ENCODE results near the gene NIF3L1.

Gene NIF3L1, protein sequence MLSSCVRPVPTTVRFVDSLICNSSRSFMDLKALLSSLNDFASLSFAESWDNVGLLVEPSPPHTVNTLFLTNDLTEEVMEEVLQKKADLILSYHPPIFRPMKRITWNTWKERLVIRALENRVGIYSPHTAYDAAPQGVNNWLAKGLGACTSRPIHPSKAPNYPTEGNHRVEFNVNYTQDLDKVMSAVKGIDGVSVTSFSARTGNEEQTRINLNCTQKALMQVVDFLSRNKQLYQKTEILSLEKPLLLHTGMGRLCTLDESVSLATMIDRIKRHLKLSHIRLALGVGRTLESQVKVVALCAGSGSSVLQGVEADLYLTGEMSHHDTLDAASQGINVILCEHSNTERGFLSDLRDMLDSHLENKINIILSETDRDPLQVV

DNA sequence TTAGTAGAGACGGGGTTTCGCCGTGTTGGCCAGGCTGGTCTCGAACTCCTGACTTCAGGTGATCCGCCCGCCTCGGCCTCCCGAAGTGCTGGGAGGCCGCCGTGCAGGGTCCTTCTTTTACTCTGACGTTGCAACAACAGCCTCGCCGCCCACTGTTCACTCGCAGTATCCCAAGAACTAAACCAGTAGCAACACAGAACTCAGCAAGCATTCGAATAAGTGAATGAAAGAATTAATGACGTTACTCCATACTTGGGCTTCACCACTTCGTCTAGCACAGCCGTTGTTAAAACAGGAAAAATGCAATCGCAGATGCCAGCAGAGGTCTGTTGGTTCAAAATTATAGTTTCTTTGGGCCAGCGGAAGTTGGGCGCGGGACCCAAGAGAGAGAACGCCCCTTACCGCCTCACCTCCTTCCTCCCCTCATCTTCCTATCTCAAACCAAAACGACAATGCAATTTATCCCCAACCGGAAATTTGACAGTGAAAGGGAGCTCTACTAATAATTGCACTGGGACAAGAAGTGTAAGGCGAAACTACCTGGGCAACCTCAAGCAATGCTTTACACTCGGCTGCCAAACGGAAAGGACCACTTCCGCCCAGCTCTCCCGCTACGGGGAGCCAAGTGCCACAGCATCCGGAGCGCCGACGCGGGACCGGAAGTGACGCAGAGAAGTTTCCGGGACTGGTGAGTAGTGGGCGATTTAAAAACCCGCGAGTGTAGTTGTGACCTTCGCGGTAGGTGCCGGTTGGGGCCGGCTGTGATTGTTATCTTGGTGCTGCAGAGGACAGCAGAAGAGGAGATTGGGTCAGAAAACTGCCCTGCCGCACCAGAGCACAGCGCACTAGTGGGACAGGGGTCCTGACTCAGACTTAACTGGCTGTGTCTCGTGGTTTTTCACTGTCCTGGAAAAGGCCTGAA is at the start of gene NIF3L1, which contains the start of gene PPIL3:
TSS of gene NIF3L1 (plus strand) at position 668 of the 922 bp plus-strand sequence. CDS start 2,573 bp downstream, outside the sequence.
TSS of gene PPIL3 (minus strand) at position 374 of the 922 bp plus-strand sequence. CDS start 1,462 bp downstream, outside the sequence.
- Histone ChIP-seq H3K36me3 (ENCODE audit: control insufficient read depth in 2 of 2, insufficient read depth in 2 of 2, low read length in 2 of 2) (peaks cover 2 to 8% of the 10 kb centered on the region in 2 donors), H3K9me3 (ENCODE audit: control insufficient read depth in 2 of 2, low read length in 2 of 2) (no peaks in the 10 kb centered on the region), H3K27me3 (ENCODE audit: control insufficient read depth in 1 of 2, insufficient read depth in 2 of 2, low read length in 2 of 2) (no peaks in the 10 kb centered on the region)

DNA sequence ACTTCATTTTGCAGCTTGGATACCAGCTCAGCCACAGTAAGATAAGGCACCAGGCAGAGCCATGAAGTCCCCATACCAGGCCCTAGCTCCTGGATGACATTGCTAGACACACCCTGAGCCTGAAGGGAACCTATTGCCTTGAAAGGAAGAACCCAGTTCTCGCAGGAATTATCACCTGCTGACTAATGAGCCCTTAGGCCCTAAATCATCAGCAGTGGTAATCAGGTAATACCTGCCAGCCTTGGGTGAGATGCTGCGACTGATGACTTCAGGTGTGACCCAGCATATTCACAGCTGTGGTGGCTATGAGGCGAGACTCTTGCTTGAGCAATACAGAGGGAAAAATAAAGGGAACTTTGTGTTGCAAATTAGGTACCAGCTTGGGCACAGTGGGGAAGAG is 49.7 kb upstream of the NIF3L1 start:
- no peaks in the 10 kb centered on the region for H3K4me1 ChIP-seq (ENCODE audit: control insufficient read depth, insufficient read depth, low read length)
- no peak overlapping the region for H3K9ac ChIP-seq (ENCODE audit: low read length in 2 of 2)
- no peak overlapping the region for H3K4me3 ChIP-seq (ENCODE audit: low read length in 2 of 2)
- no peaks in the 10 kb centered on the region for H3K36me3 ChIP-seq (ENCODE audit: control insufficient read depth in 2 of 2, insufficient read depth in 2 of 2, low read length in 2 of 2)
- no peak overlapping the region for H3K27ac ChIP-seq (ENCODE audit: low read length)
- H3K27me3 ChIP-seq (ENCODE audit: control insufficient read depth in 1 of 2, insufficient read depth in 2 of 2, low read length in 2 of 2) = no peaks in the 10 kb centered on the region
- no peaks in the 10 kb centered on the region for H3K9me3 ChIP-seq (ENCODE audit: control insufficient read depth in 2 of 2, low read length in 2 of 2)

More for the DNA sequence above, at the start of gene NIF3L1, which contains the start of gene PPIL3:
- Histone ChIP-seq H3K9ac (ENCODE audit: low read length in 2 of 2) (peak within 1 kb of the TSS; percentile 85 to 96), H3K27ac (ENCODE audit: low read length) (peak within 1 kb of the TSS; percentile 93), H3K4me3 (ENCODE audit: low read length in 2 of 2) (peak within 1 kb of the TSS; percentile 76 to 99), H3K4me1 (ENCODE audit: control insufficient read depth, insufficient read depth, low read length) (peaks cover 18% of the 10 kb centered on the region)

DNA sequence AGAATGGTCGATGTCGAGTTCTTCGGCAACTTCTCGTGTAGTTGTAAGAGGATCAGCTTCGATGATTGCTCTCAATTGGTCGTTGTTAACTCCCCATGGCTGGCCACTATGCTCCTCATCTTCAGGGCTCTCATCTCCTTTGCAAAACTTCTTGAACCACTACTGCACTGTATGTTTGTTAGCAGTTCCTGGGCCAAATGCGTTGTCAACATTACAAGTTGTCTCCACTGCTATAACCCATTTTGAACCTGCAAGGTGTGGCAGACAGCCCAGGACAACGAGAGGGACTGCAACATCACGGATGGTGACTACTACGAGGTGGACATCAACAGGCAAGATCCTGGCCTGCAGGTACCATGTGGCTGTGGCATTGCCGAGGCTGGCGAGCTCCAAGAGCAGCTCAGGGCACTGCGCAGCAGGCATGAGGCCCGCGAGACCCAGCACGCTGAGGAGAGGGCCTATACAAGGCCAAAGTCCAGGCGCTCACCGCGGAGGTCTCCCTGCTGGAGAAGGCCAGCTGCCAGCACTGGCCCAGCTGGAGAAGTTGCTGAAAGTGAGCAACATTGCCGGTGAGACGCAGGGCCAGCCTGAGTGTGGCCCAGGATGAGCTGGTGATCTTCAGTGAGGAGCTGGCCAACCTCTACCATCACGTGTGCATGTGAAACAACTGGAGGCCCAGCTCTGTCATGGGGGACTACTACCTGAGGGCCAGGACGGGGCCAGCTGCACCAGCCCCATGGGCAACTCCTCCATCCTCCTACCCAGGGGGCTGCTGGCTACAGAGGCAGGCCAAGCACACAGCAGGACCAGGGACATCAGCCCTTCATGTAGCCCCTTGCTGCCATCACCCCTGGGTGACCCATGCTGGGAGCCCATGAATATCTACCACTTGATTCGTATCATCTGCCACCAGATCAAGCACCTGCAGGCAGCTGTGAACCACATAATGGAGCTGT is 44.9 kb upstream of the NIF3L1 start:
- Histone ChIP-seq H3K4me1 (ENCODE audit: control insufficient read depth, insufficient read depth, low read length) (no peaks in the 10 kb centered on the region), H3K27me3 (ENCODE audit: control insufficient read depth in 1 of 2, insufficient read depth in 2 of 2, low read length in 2 of 2) (no peaks in the 10 kb centered on the region), H3K9me3 (ENCODE audit: control insufficient read depth in 2 of 2, low read length in 2 of 2) (no peaks in the 10 kb centered on the region), H3K9ac (ENCODE audit: low read length in 2 of 2) (no peak overlapping the region), H3K4me3 (ENCODE audit: low read length in 2 of 2) (no peak overlapping the region), H3K36me3 (ENCODE audit: control insufficient read depth in 2 of 2, insufficient read depth in 2 of 2, low read length in 2 of 2) (no peaks in the 10 kb centered on the region), H3K27ac (ENCODE audit: low read length) (no peak overlapping the region)

DNA sequence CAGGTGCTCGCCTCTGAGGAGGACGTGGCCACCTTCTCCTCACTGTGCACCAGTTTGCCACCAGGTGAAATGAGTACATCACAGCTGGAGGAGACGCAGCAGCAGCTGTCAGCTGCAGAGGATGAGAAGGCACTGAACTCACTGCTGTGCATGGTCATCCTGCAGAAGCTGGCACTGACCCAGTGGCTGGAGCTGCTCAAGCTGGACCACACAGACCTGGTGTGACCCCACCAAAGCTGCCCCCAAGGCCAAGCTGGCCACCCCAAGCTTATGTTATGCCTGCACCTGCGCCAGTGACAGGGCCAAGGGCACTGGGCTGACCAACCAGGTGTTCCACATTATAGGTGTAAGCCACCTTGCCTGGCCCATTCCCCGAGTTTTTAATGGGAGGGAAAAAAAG is 44.0 kb upstream of the NIF3L1 start:
- H3K4me1 ChIP-seq (ENCODE audit: control insufficient read depth, insufficient read depth, low read length) = no peaks in the 10 kb centered on the region
- H3K9me3 ChIP-seq (ENCODE audit: control insufficient read depth in 2 of 2, low read length in 2 of 2) = no peaks in the 10 kb centered on the region
- no peaks in the 10 kb centered on the region for H3K36me3 ChIP-seq (ENCODE audit: control insufficient read depth in 2 of 2, insufficient read depth in 2 of 2, low read length in 2 of 2)
- no peak overlapping the region for H3K27ac ChIP-seq (ENCODE audit: low read length)
- no peak overlapping the region for H3K4me3 ChIP-seq (ENCODE audit: low read length in 2 of 2)
- no peak overlapping the region for H3K9ac ChIP-seq (ENCODE audit: low read length in 2 of 2)
- no peaks in the 10 kb centered on the region for H3K27me3 ChIP-seq (ENCODE audit: control insufficient read depth in 1 of 2, insufficient read depth in 2 of 2, low read length in 2 of 2)

DNA sequence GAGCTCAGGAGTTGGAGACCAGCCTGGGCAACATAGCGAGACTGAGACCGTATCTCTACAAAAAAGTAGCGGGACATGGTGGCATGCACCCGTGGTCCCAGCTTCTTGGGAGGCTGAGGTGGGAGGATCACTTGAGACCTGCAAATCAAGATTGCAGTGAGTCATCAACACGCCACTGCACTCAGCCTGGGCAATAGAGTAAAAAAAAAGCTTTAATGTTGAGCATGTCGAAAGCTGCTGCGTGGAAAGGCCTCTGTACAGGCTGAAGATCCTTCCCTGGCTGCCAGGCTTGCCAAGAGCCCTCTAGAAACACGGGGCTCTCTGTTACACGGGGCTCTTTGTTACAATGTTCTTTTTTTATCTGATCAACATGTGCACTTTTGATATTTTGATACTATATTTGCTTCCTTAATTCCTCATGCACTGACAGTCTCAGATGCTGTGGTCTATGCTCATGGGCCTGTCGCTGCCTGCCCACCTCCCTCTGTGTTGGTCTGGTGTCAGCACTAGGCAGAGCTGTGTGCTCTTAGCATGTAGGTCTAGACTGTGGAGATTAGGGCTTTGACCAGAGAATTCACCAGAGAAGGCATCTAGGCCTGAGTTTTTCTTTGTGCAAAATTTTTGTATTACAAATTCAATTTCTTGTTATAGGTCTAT is 43.4 kb upstream of the NIF3L1 start:
- peaks cover 2 to 4% of the 10 kb centered on the region in 2 donors for H3K36me3 ChIP-seq (ENCODE audit: control insufficient read depth in 2 of 2, insufficient read depth in 2 of 2, low read length in 2 of 2)
- H3K9ac ChIP-seq (ENCODE audit: low read length in 2 of 2) = no peak overlapping the region
- H3K9me3 ChIP-seq (ENCODE audit: control insufficient read depth in 2 of 2, low read length in 2 of 2) = no peaks in the 10 kb centered on the region
- H3K4me3 ChIP-seq (ENCODE audit: low read length in 2 of 2) = no peak overlapping the region
- no peaks in the 10 kb centered on the region for H3K4me1 ChIP-seq (ENCODE audit: control insufficient read depth, insufficient read depth, low read length)
- no peaks in the 10 kb centered on the region for H3K27me3 ChIP-seq (ENCODE audit: control insufficient read depth in 1 of 2, insufficient read depth in 2 of 2, low read length in 2 of 2)
- no peak overlapping the region for H3K27ac ChIP-seq (ENCODE audit: low read length)

DNA sequence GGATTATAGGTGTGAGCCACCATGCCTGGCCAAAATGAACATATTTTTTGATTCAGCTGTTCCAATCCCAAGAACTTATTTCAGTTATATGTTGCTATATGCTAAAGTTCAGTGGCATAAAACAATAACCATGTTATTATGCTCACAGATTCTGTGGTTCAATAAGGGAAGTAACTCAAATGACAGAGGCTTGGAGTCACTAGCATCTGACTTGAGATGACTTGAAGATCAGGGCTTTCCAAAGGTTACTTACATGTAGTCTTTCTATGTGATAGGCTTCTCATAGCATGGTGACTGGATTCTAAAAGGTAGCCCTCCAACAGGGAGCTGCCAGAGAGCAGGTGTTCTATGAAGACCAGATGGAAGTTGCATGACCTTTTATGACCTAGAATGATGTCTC is 41.9 kb upstream of the NIF3L1 start:
- H3K27ac ChIP-seq (ENCODE audit: low read length) = no peak overlapping the region
- H3K4me3 ChIP-seq (ENCODE audit: low read length in 2 of 2) = no peak overlapping the region
- H3K27me3 ChIP-seq (ENCODE audit: control insufficient read depth in 1 of 2, insufficient read depth in 2 of 2, low read length in 2 of 2) = no peaks in the 10 kb centered on the region
- no peak overlapping the region for H3K9ac ChIP-seq (ENCODE audit: low read length in 2 of 2)
- no peaks in the 10 kb centered on the region for H3K9me3 ChIP-seq (ENCODE audit: control insufficient read depth in 2 of 2, low read length in 2 of 2)
- peaks cover 14 to 17% of the 10 kb centered on the region in 2 donors for H3K36me3 ChIP-seq (ENCODE audit: control insufficient read depth in 2 of 2, insufficient read depth in 2 of 2, low read length in 2 of 2)
- H3K4me1 ChIP-seq (ENCODE audit: control insufficient read depth, insufficient read depth, low read length) = no peaks in the 10 kb centered on the region

DNA sequence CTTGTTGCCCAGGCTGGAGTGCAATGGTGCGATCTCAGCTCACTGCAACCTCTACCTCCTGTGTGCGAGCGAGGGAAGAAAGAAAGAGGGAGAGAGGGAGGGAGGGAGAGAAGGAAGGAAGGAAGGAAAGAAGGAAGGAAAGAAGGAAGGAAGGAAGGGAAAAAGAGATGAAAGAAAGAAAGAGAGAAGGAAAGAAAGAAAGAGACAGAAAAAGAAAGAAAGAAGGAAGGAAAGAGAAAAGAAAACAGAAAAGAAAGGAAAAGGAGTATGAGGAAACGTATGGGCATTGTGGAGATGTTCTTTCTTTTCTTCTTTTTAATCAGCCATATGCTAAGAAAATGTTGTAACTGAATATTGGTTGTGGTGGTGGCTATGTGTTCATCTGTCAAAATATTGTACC is 41.2 kb upstream of the NIF3L1 start:
- Histone ChIP-seq H3K36me3 (ENCODE audit: control insufficient read depth in 2 of 2, insufficient read depth in 2 of 2, low read length in 2 of 2) (peaks cover 20 to 23% of the 10 kb centered on the region in 2 donors), H3K9ac (ENCODE audit: low read length in 2 of 2) (no peak overlapping the region), H3K27me3 (ENCODE audit: control insufficient read depth in 1 of 2, insufficient read depth in 2 of 2, low read length in 2 of 2) (no peaks in the 10 kb centered on the region), H3K27ac (ENCODE audit: low read length) (no peak overlapping the region), H3K9me3 (ENCODE audit: control insufficient read depth in 2 of 2, low read length in 2 of 2) (no peaks in the 10 kb centered on the region), H3K4me1 (ENCODE audit: control insufficient read depth, insufficient read depth, low read length) (no peaks in the 10 kb centered on the region), H3K4me3 (ENCODE audit: low read length in 2 of 2) (no peak overlapping the region)

DNA sequence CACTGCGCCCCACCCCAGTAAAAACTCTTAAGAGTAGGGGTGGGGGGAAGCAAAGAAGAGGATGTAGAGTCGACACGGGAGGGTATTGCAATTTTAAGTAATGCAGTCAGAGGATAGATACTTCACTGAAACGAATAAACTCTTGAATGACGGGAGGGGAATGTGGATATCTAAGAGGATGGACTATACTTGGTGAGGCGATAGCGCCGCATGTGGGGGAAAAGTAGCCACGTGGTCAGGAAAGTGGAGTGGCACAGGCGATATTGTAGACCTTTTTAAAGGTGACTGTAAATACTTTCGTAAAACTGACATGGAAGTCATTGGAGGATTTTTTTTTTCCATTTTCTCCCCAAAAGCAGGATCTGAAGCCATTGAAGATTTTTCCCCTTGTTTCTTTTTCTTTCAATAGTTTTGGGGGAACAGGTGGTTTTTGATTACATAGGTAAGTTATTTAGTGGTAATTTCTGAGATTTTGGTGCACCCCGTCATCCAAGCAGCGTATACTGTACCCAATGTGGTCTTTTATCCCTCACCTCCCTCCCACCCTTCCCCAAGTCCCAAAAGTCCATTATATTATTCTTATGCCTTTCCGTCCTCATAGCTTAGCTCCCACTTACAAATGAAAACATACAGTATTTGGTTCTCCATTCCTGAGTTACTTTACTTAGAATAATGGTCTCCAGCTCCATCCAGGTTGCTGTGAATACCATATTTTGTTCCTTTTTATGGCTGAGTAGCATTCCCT is 38.5 kb upstream of the NIF3L1 start:
- H3K9me3 ChIP-seq (ENCODE audit: control insufficient read depth in 2 of 2, low read length in 2 of 2) = no peaks in the 10 kb centered on the region
- no peak overlapping the region for H3K4me3 ChIP-seq (ENCODE audit: low read length in 2 of 2)
- H3K9ac ChIP-seq (ENCODE audit: low read length in 2 of 2) = no peak overlapping the region
- H3K27me3 ChIP-seq (ENCODE audit: control insufficient read depth in 1 of 2, insufficient read depth in 2 of 2, low read length in 2 of 2) = no peaks in the 10 kb centered on the region
- H3K27ac ChIP-seq (ENCODE audit: low read length) = no peak overlapping the region
- H3K36me3 ChIP-seq (ENCODE audit: control insufficient read depth in 2 of 2, insufficient read depth in 2 of 2, low read length in 2 of 2) = peaks cover 42% of the 10 kb centered on the region in 2 donors
- no peaks in the 10 kb centered on the region for H3K4me1 ChIP-seq (ENCODE audit: control insufficient read depth, insufficient read depth, low read length)

DNA sequence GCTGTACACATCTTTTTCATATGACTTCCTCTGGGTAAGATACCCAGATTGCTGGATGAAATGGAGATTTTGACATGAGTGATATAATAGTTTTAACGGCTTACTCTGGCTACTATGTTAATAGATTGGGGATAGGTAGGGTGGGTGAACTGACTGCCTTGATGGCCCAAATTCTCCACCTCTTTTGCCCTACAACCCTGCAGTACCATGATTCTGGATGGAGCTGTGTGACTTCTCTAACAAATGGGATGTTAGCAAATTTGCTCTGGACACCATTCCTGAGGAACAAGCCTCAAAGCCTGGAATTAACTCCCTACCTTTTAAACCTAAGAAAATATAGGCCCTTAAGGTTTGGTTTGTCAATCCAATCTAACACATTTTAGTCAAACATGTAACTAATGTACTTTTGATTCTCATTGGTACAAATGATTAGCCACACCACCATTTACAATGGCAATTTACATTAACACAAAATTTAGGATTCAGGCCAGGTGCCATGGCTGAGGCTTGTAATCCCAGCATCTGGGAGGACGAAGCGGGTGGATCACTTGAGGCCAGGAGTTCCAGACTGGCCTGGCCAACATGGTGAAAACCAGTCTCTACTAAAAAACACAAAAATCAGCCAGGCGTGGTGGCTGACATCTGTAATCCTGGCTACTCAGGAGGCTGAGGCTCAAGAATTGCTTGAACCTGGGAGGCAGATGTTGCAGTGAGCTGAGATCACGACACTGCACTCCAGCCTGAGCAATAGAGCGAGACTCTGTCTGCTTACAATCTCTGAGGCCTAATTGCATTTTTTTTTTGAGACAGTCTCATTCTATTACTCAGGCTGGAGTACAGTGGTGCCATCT is 37.5 kb upstream of the NIF3L1 start:
- no peaks in the 10 kb centered on the region for H3K9me3 ChIP-seq (ENCODE audit: control insufficient read depth in 2 of 2, low read length in 2 of 2)
- H3K27ac ChIP-seq (ENCODE audit: low read length) = no peak overlapping the region
- no peaks in the 10 kb centered on the region for H3K27me3 ChIP-seq (ENCODE audit: control insufficient read depth in 1 of 2, insufficient read depth in 2 of 2, low read length in 2 of 2)
- H3K9ac ChIP-seq (ENCODE audit: low read length in 2 of 2) = no peak overlapping the region
- H3K4me3 ChIP-seq (ENCODE audit: low read length in 2 of 2) = no peak overlapping the region
- H3K36me3 ChIP-seq (ENCODE audit: control insufficient read depth in 2 of 2, insufficient read depth in 2 of 2, low read length in 2 of 2) = peaks cover 47 to 48% of the 10 kb centered on the region in 2 donors
- H3K4me1 ChIP-seq (ENCODE audit: control insufficient read depth, insufficient read depth, low read length) = no peaks in the 10 kb centered on the region

Data from stomach smooth muscle (tissue), 2 donors.